NCI-H1930 (cell line): ENCODE results near the gene H2BW1.
"Not testable (repeated sequence)": the region's sequence is repeated elsewhere in the genome, so short reads cannot be mapped to it uniquely, and the experiment has no call there.

Source experiments
- DNase-seq, 2 experiments: peaks; one replicate each; lab custom pipeline; 2025; lab: John Stamatoyannopoulos, UW

The H2BW1 gene, protein sequence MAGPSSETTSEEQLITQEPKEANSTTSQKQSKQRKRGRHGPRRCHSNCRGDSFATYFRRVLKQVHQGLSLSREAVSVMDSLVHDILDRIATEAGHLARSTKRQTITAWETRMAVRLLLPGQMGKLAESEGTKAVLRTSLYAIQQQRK

DNA sequence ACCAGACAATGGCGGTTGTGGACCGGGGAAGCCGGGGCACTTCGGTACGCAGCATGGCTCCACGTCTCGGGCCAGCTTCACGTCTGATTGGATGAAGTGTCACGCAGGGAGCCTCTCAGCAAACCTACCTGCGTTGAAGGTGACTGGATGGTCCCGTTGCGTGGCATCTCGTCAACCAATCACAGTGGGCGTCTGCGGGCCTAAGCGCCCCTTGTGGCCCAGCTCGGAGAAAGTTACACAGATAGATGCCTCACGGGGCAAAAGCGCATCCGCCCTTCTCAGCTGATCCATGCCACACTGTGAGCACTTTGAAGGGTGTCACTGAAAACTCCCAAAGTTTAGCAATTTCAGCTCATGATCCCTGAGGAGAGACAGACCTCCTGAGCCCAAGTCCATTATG, at the start of gene H2BW1:
Gene H2BW1 (minus strand): TSS at position 103 of the 400 bp plus-strand sequence. CDS start 132 bp downstream, outside the sequence.
- no peak for DNase-seq

DNA sequence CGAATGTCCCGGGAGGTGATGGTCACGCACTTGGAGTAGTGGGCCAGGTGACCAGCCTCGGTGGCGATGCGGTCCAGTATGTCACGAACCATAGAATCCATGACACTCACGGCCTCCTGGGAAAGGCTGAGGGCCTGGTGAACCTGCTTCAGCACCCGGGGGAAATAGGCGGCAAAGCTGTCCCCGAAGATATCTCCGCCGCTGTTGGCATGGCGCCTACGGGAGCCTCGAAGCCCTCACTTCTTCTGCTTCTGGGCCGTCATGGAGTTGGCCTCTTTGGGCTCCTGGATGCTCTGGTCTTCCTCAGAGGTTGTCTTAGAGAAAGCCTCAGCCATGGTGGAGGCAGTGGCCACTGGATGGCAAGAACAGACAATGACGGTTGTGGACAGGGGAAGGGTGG, 49.1 kb upstream of the H2BW1 start:
- DNase-seq: not testable (repeated sequence)

DNA sequence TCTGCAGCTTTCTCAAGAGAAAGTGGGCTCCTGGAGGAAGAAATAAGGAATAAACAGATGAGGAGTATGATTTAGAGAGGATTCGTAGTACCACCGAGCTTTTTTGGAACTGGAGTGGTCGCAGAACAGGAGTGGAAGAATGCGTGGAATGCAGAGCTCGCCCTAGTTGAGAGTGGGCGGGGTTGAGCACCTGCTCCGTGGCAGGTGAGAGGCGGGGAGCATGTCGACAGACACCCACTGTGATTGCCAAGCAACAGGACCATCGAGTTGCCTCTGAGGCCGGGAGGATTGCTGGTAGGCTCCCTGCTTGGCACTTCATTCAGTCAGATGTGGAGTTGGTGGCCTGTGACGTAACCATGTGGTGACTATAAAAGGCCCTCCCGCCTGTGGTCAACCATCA, 41.4 kb upstream of the H2BW1 start:
- not testable (repeated sequence) for DNase-seq

DNA sequence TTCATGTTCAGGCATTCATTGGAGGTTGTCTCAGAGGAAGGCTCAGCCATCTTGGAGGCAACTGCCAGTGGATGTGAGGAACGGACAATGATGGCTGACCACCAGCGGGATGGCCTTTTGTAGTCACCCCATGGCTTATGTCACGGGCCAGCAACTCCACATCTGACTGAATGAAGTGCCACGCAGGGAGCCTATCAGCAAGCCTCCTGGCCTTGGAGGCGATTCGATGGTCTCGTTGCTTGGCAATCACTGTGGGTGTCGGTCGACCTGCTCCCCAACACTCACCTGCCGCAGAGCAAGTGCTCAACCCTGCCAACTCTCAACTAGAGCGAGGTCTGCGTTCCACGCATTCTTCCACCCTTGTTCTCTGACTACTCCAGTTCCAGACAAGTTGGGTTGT, 33.7 kb upstream of the H2BW1 start:
- no peak for DNase-seq

DNA sequence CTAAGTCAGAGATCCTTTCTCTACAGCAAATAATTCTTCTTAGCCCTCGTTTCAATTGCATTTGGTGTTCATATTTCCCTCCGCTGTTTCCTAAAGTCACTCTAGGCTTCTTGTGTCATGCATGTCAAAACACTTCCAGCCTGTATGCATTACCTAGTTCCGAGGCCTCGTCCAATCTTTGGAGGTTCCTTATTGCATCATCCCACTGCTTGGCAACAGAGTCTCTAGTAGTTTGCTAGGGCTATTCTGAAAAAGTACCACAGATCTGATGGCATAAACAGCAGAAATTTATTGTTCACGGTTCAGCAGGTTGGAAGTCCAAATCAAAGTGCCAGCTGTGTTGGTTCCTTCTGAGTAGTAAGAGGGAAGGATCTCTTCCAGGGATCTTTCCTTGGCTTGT, 32.1 kb upstream of the H2BW1 start:
- no peak for DNase-seq

DNA sequence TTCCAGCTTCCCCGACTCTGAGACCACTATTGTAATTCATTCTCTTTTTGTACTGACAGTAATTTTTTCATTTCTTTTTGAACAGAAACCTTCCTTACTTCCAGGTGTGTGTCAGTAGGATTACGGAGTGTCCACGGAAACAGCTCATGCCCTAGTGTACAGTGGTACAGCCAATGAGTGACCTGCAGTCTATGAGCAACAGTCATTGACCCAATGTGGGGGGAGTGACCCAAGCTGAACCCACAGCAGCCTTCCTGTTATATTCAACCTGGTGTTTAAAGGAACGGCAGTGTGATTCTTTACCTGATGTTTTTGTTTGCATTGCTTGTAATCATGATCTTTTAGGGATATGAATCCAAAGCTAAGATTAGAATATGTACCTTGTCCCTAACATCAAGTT, 27.5 kb upstream of the H2BW1 start:
- DNase-seq: no peak

DNA sequence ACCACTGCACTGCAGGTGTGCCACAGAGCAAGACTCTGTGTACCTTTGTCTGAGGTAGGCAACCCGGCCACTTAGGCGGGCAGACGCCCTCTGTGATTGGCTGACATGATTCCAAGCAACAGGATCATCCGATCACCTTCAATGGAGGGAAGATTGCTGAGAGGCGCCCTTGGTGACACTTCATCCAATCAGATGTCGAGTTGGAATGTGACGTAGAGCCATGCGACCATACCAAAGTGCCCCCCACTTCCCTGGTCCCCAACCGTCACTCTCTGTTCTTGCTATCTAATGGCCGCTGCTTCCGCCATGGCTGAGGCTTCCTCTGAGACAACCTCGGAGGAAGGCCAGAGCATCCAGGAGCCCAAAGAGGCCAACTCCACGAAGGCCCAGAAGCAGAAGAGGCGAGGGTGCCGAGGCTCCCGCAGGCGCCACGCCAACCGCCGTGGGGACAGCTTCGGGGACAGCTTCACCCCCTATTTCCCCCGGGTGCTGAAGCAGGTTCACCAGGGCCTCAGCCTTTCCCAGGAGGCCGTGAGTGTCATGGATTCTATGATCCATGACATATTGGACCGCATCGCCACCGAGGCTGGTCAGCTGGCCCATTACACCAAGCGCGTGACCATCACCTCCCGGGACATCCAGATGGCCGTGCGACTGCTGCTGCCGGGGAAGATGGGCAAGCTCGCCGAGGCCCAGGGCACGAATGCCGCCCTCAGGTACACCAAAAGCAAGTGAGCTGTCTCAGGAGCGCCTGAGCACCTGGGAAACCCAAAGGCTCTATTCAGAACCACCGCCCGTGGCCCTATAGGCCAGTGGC, 26.4 kb upstream of the H2BW1 start, which contains the start of gene H2BW2:
Gene H2BW2 (plus strand): TSS at position 268 of the 817 bp plus-strand sequence. CDS start 39 bp downstream, at position 307.
- DNase-seq: no peak

DNA sequence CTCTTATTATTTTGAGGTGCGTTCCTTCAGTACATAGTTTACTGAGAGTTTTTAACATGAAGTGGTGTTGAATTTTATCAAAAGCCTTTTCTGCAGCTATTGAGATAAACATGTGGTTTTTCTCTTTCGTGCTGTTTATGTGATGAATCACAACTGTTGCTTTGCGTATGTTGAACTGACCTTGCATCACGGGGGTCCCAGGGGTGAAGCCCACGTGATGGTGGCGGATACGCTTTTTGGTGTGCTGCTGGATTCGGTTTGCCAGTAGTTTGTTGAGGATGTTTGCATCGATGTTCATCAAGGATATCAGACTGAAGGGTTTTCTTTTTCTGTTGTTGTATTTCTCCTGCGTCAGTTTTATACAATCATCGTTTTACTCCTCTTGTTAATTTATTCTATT, 4.6 kb upstream of the H2BW1 start:
- DNase-seq: no peak

DNA sequence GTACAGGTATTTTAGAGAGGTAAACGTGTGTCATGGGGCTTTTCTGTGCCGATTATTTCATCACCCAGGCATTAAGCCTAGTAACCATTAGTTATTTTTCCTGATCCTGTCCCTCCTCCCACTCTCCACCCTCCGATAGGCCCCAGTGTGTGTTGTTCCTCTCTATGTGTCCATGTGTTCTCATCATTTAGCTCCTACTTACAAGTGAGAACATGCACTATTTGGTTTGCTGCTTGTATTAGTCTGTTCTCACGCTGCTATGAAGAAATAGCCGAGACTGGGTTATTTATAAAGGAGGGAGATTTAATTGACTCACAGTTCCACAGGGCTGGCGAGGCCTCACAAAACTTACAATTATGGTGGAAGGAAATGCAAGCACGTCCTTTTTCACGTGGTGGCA, 2.1 kb upstream of the H2BW1 start:
- DNase-seq: not testable (repeated sequence)

DNA sequence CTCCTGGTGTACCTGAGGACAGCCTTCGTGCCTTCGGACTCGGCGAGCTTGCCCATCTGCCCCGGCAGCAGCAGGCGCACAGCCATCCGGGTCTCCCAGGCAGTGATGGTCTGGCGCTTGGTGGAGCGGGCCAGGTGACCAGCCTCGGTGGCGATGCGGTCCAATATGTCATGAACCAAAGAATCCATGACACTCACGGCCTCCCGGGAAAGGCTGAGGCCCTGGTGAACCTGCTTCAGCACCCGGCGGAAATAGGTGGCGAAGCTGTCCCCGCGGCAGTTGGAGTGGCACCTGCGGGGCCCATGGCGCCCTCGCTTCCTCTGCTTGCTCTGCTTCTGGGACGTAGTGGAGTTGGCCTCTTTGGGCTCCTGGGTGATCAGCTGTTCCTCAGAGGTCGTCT, 350 bp downstream of the H2BW1 start:
- DNase-seq: no peak

DNA sequence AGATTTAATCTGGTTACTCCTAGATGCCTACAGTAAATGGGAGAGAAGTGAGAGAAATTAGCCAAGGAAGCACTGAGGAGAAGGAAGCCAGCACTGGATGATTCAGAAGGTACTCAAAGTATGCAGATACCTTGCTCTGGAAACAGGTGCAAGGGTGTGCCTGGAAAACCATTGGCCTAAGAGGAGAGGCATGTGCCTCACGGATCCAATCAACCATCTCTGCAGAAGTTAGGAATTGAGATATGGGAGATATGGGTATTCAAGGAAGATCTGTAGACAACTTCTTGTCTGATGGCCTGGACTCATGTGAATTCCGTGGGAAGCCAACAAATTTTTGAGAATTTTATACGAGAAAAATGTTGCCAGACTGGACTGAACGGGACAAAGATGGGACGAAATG, 4.7 kb downstream of the H2BW1 start:
- no peak for DNase-seq

DNA sequence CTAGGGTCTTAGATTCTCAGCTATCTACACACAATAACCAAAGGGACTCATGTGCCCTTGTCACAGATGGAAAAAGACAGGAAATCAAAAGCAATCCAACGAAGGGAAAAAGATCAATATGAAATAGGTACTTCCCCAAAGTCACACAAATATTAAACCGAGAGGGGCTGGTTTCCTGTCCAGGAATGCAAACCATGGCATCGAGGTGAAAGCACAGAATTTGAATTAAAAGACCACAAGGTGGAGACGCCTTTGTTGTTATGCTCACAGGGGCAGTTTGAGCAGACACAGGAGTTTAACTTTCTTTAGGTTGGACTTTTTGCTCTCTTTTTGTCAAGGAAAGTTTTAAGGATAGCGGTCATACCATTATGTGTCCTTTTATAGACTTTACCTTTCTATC, 14.3 kb downstream of the H2BW1 start:
- no peak for DNase-seq

DNA sequence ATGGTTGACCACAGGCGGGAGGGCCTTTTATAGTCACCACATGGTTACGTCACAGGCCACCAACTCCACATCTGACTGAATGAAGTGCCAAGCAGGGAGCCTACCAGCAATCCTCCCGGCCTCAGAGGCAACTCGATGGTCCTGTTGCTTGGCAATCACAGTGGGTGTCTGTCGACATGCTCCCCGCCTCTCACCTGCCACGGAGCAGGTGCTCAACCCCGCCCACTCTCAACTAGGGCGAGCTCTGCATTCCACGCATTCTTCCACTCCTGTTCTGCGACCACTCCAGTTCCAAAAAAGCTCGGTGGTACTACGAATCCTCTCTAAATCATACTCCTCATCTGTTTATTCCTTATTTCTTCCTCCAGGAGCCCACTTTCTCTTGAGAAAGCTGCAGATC, 30.0 kb downstream of the H2BW1 start:
- DNase-seq: not testable (repeated sequence)

DNA sequence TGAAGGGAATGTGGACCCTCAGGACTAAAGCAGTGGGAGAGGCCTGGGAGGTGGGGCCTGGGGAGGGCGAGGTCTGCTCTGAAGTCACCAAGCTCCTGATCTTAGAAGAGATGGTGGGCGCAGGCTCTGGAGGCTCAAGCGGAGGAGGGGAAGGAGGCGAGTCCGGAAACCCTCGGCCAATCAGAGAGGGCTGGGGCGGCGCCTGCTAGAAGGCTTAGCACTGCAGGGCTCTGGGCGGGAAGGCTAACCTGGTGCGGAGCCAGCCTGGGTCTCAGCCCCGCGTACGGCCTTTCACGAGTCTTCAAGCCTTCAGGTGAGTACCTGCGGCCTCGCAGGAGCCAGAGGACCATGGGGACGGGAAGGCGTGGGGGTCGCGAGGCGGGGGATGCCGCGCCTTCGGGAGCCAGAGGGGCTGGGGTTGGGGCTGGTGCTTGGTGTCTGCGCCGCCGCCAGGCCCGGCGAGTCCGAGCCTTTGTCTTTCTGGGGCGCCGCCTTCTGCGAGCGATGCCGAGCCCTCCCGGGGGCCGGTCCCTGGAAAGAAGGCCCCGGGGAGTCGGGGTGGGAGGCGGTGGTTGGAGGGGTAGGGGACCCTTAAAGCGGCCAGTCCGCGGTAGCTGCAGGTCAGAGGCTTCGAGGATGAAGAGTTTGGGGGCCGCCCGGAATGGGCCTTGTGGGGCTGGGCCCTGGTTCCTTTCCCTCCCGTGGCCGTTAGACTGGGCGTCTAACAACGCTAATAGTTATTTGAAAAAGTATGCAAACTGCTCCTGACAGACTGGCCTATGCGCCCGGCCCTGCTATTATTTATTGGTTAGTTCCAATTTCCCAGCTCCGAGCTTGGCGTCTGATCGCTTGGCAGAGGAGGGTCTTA, 50.9 kb downstream of the H2BW1 start, which contains the start of gene TMSB15B:
Gene TMSB15B (plus strand): TSS at position 217 of the 868 bp plus-strand sequence.
- not testable (repeated sequence) for DNase-seq
